Endothelial cell of umbilical vein (primary cell): ENCODE data around the gene RDH5. TPM values are rescaled to one million over a fixed set of nuclear protein-coding genes. Genes with fewer than 3 reads are reported as not detected.

Source experiments
- BruUV-seq: library from RNA; stranded (reverse); fragments of 400-500 nt; replicated peaks from 2 replicates; lab custom pipeline; 2021; lab: Mats Ljungman, UMichigan
- CTCF ChIA-PET: fragments of 300-600, 350-600 bp; sonication (Branson Sonifier 250); formaldehyde crosslinking; loops from one replicate; lab custom pipeline; 2021; ENCODE audit warnings: antibody characterized with exemption, inconsistent platforms; lab: Charles Lee
- POLR2A ChIA-PET: fragments of 300-600, 350-600 bp; sonication (Branson Sonifier 250); formaldehyde crosslinking; loops from one replicate; lab custom pipeline; 2021; ENCODE audit warnings: antibody characterized with exemption, inconsistent platforms; lab: Charles Lee
- DNase-seq: peaks from one replicate; pipeline ENCODE4 v3.0.0-alpha.2; 2011; ENCODE audit warnings: low read depth, low spot score
- FAIRE-seq: peaks from 2 replicates; lab custom pipeline; 2011; peaks lifted over from hg19 to GRCh38; lab: Jason Lieb, UNC
- H2AFZ ChIP-seq: 2 replicates; pipeline ENCODE4 v1.6.0; 2012; ENCODE audit warnings: low read depth, low read length, control low read depth, inconsistent platforms
- H3K27ac ChIP-seq: 2 replicates; pipeline ENCODE4 v1.5.1; 2011; ENCODE audit warnings: low read depth, mild to moderate bottlenecking, control low read depth, low read length, moderate library complexity; ENCODE audit not compliant: insufficient read depth
- H3K27me3 ChIP-seq, 2 experiments: 2 replicates each; pipeline versions ENCODE4 v1.6.0 to v1.6.1; 2011; ENCODE audit warnings: low read length in 2 of 2, mixed read lengths in 1 of 2; ENCODE audit not compliant: control insufficient read depth in 2 of 2, insufficient read depth in 2 of 2
- H3K36me3 ChIP-seq, 2 experiments: 2 replicates in 1 of 2; 3 replicates in 1 of 2; pipeline ENCODE4 v1.5.1; 2011; ENCODE audit warnings: low read length in 2 of 2, mild to moderate bottlenecking in 1 of 2, moderate library complexity in 1 of 2; ENCODE audit not compliant: control insufficient read depth in 2 of 2, insufficient read depth in 2 of 2; ENCODE audit errors: extremely low read depth in 1 of 2
- H3K4me1 ChIP-seq: 3 replicates; pipeline ENCODE4 v1.5.1; 2011; ENCODE audit warnings: mild to moderate bottlenecking, low read length; ENCODE audit not compliant: control insufficient read depth, insufficient read depth; ENCODE audit errors: extremely low read depth
- H3K4me2 ChIP-seq: 2 replicates; pipeline ENCODE4 v1.6.1; 2011; ENCODE audit warnings: low read length, control low read depth, mixed read lengths; ENCODE audit not compliant: insufficient read depth
- H3K4me3 ChIP-seq, 3 experiments: fragments of 200-600 bp in 1 of 3; sonication (generic), shearing (Covaris generic) in 1 of 3; replicated peaks in 1 of 3; 2 replicates each; pipeline ENCODE4 v1.5.1; 2011 to 2016; ENCODE audit warnings: control low read depth in 3 of 3, low read length in 3 of 3, mild to moderate bottlenecking in 2 of 3, inconsistent platforms in 1 of 3, low read depth in 1 of 3, moderate library complexity in 1 of 3; ENCODE audit not compliant: insufficient read depth in 1 of 3
- H3K79me2 ChIP-seq: 2 replicates; pipeline ENCODE4 v1.6.0; 2012; ENCODE audit warnings: low read length, inconsistent platforms; ENCODE audit not compliant: control insufficient read depth, insufficient read depth
- H3K9ac ChIP-seq: replicated peaks from 2 replicates; pipeline ENCODE3; 2011; ENCODE audit warnings: low read length, control low read depth; ENCODE audit not compliant: insufficient read depth; ENCODE audit errors: extremely low read depth
- H3K9me1 ChIP-seq: replicated peaks from 3 replicates; pipeline ENCODE4 v1.6.0; 2011; ENCODE audit warnings: mild to moderate bottlenecking, low read length; ENCODE audit not compliant: control insufficient read depth, insufficient read depth; ENCODE audit errors: extremely low read depth
- H3K9me3 ChIP-seq: replicated peaks from 2 replicates; pipeline ENCODE4 v1.5.1; 2012; ENCODE audit warnings: low read length, inconsistent platforms; ENCODE audit not compliant: control insufficient read depth, insufficient read depth
- H4K20me1 ChIP-seq: replicated peaks from 2 replicates; pipeline ENCODE3; 2011; ENCODE audit warnings: mild to moderate bottlenecking, low read length; ENCODE audit not compliant: control insufficient read depth, insufficient read depth; ENCODE audit errors: extremely low read depth
- FOS ChIP-seq: IDR thresholded peaks from 2 replicates; pipeline ENCODE4 v1.6.1; 2011; ENCODE audit warnings: mild to moderate bottlenecking, low read length, moderate library complexity, borderline replicate concordance; ENCODE audit not compliant: insufficient read depth
- MAX ChIP-seq: IDR thresholded peaks from 2 replicates; pipeline ENCODE4 v1.6.1; 2011; ENCODE audit not compliant: insufficient read depth, insufficient read length
- MYC ChIP-seq: IDR thresholded peaks from one replicate; pipeline ENCODE4 v1.6.1; 2011; ENCODE audit warnings: mild to moderate bottlenecking, low read depth, low read length
- POLR2A ChIP-seq: IDR thresholded peaks from 2 replicates; pipeline ENCODE4 v1.6.1; 2012; ENCODE audit warnings: low read depth, mild to moderate bottlenecking, control low read depth, low read length
- dilution Hi-C: fragments of 300-500 bp; cut with MboI; formaldehyde crosslinking; loops from one replicate; pipeline ENCODE4 v1.15.0; 2019; ENCODE audit warnings: low sequenced_read_pairs; ENCODE audit not compliant: extremely low pct_ligation_motif_present
- intact Hi-C: fragments of 100-400 bp; cut with micrococcal nuclease; formaldehyde crosslinking; loops from one replicate; pipeline ENCODE4 v1.10.0; 2022
- polyA plus RNA-seq, 4 experiments: library from polyadenylated mRNA; depleted of rRNA in 3 of 4; stranded (reverse) in 3 of 4; unstranded in 1 of 4; fragments of >200 nt; gene quantifications; 2 replicates each; pipeline versions ENCODE4 v1.2.1 to v1.2.3, GENCODE V29; 2011 to 2012; ENCODE audit warnings: missing spikeins in 1 of 4
- total RNA-seq: library from RNA; stranded (reverse); gene quantifications from 2 replicates; pipeline ENCODE4 v1.2.3, GENCODE V29; 2021

RDH5 gene
- total and polyA plus RNA-seq, 2 donors (not counting 3 experiments of a cell fraction or from before 2014, with no cell fraction given), result 2.7 to 3.7 TPM

DNA sequence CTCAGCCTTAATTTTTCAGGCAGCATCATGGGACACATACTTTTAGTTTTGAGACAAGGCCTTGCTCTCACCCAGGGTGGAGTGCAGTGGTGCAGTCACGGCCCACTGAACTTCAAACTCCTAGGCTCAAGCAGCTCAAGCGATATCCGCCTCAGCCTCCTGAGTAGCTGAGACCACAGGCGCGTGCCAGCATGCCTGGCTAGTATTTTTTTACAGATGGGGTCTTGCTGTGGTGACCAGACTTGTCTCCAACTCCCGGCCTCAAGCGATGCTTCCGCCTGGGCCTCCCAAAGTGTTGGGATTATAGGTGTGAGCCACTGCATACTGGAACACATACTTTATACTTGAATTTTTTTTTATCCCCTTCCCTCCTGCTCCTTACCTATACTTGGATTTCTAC, 2.8 kb downstream of the RDH5 start:
- no peak overlapping the region for H3K9ac ChIP-seq
- ChIA-PET POLR2A (no interaction called here), CTCF (interaction anchor here (0.7 to 11.1 kb wide), 2 partner anchors 14 to 66 kb away, joined by 3 to 151 read pairs; no protein-coding TSS in a partner anchor)
- peaks cover 13 to 27% of the 10 kb centered on the region in 2 experiments for H3K36me3 ChIP-seq
- H3K9me3 ChIP-seq, result no peaks in the 10 kb centered on the region
- no TSS peak for BruUV-seq
- dilution Hi-C loops, result no loop called here
- FAIRE-seq (no peak), DNase-seq (no peak)
- no peaks in the 10 kb centered on the region for H4K20me1 ChIP-seq
- no peak for TF ChIP-seq MAX
- TF ChIP-seq POLR2A, result peak; percentile 9
- no peak for TF ChIP-seq FOS
- H2AFZ ChIP-seq, result no peak overlapping the region
- intact Hi-C loops, result loop anchor here (5.0 kb wide), 1 partner anchor 536 kb away; no protein-coding TSS in a partner anchor
- no peak overlapping the region for H3K4me2 ChIP-seq
- peaks cover 22% of the 10 kb centered on the region for H3K79me2 ChIP-seq
- H3K4me1 ChIP-seq, result peaks cover 17% of the 10 kb centered on the region
- H3K4me3 ChIP-seq, result no peak overlapping the region
- H3K9me1 ChIP-seq, result no peaks in the 10 kb centered on the region
- H3K27me3 ChIP-seq, result no peaks in the 10 kb centered on the region
- H3K27ac ChIP-seq, result no peak overlapping the region

- H3K9me1 ChIP-seq, result no peaks in the 10 kb centered on the region
- no peaks in the 10 kb centered on the region for H3K9me3 ChIP-seq
- no peak overlapping the region for H3K27ac ChIP-seq
- ChIA-PET CTCF (interaction anchor here (11.1 kb wide), 1 partner anchor 14 kb away, joined by 151 read pairs; no protein-coding TSS in a partner anchor), POLR2A (no interaction called here)
- no TSS peak for BruUV-seq
- dilution Hi-C loops, result no loop called here
- TF ChIP-seq MYC, result no peak
- H3K4me1 ChIP-seq, result peaks cover 17% of the 10 kb centered on the region
- no peak overlapping the region for H3K4me2 ChIP-seq
- peaks cover 29% of the 10 kb centered on the region for H3K79me2 ChIP-seq
- H3K36me3 ChIP-seq, result peaks cover 13 to 27% of the 10 kb centered on the region in 2 experiments
- H2AFZ ChIP-seq, result no peak overlapping the region
- H3K9ac ChIP-seq, result no peak overlapping the region
- FAIRE-seq, result no peak
- DNase-seq, result no peak
- intact Hi-C loops, result loop anchor here (1.0 to 5.0 kb wide), 2 partner anchors 14 to 536 kb away; no protein-coding TSS in a partner anchor
- no peaks in the 10 kb centered on the region for H3K27me3 ChIP-seq
- no peaks in the 10 kb centered on the region for H4K20me1 ChIP-seq
- no peak overlapping the region for H3K4me3 ChIP-seq
Measured at GRCh38 chr12:55723516-55724225, 3.5 kb downstream of the RDH5 start.
